G401.6 (cell line): Measurements from ENCODE around the gene PAFAH1B1.
"Not testable (repeated sequence)": the region's sequence is repeated elsewhere in the genome, so short reads cannot be mapped to it uniquely, and the experiment has no call there.

Experiments
- FAIRE-seq: peaks from 2 replicates; lab custom pipeline; 2012; peaks lifted over from hg19 to GRCh38; lab: Jason Lieb, UNC

PAFAH1B1 gene

GRCh38 chr17:2690165-2691068 lies 97.0 kb downstream of the PAFAH1B1 start:
- no peak for FAIRE-seq

GRCh38 chr17:2691069-2691871 lies 97.8 kb downstream of the PAFAH1B1 start:
- FAIRE-seq = no peak

GRCh38 chr17:2691965-2692780 lies 98.7 kb downstream of the PAFAH1B1 start:
- FAIRE-seq = no peak

- FAIRE-seq = no peak
Measured at GRCh38 chr17:2692781-2693135, 99.3 kb downstream of the PAFAH1B1 start.

- no peak for FAIRE-seq
Measured at GRCh38 chr17:2693561-2694380, 100.3 kb downstream of the PAFAH1B1 start.

- no peak for FAIRE-seq
Measured at GRCh38 chr17:2694381-2695242, 101.2 kb downstream of the PAFAH1B1 start.

GRCh38 chr17:2695243-2695960 lies 101.9 kb downstream of the PAFAH1B1 start:
- FAIRE-seq = no peak

GRCh38 chr17:2695961-2696760 lies 102.7 kb downstream of the PAFAH1B1 start:
- FAIRE-seq = no peak

GRCh38 chr17:2697611-2698162 lies 104.2 kb downstream of the PAFAH1B1 start:
- FAIRE-seq = no peak

GRCh38 chr17:2699216-2699805 lies 105.9 kb downstream of the PAFAH1B1 start:
- FAIRE-seq = not testable (repeated sequence)

GRCh38 chr17:2700030-2700490 lies 106.6 kb downstream of the PAFAH1B1 start:
- FAIRE-seq = no peak

- FAIRE-seq = no peak
Measured at GRCh38 chr17:2700491-2701141, 107.2 kb downstream of the PAFAH1B1 start.

- FAIRE-seq = no peak
Measured at GRCh38 chr17:2701161-2701995, 107.9 kb downstream of the PAFAH1B1 start.

- FAIRE-seq = no peak
Measured at GRCh38 chr17:2701996-2702741, 108.7 kb downstream of the PAFAH1B1 start.

- no peak for FAIRE-seq
Measured at GRCh38 chr17:2703181-2703580, 109.7 kb downstream of the PAFAH1B1 start.

- no peak for FAIRE-seq
Measured at GRCh38 chr17:2703606-2704005, 110.2 kb downstream of the PAFAH1B1 start.
